Mononuclear cell (primary cell): ENCODE data around the gene IGFN1. TPM values are rescaled to one million over a fixed set of nuclear protein-coding genes. Genes with fewer than 3 reads are reported as not detected.
"Not testable (repeated sequence)": the region's sequence is repeated elsewhere in the genome, so short reads cannot be mapped to it uniquely, and the experiment has no call there.

Source experiments
- H3K27me3 ChIP-seq: 2 replicates; pipeline ENCODE4 v1.6.0; 2011; ENCODE audit warnings: low read length, control low read depth; ENCODE audit not compliant: insufficient read depth
- H3K4me1 ChIP-seq: 2 replicates; pipeline ENCODE4 v1.5.1; 2011; ENCODE audit warnings: mild to moderate bottlenecking, low read length, control low read depth; ENCODE audit not compliant: insufficient read depth
- H3K4me3 ChIP-seq: 2 replicates; pipeline ENCODE4 v1.5.1; 2011; ENCODE audit warnings: mild to moderate bottlenecking, low read length, moderate library complexity
- H3K9me3 ChIP-seq: 2 replicates; pipeline ENCODE4 v1.5.1; 2011; ENCODE audit warnings: low read depth, mild to moderate bottlenecking, control low read depth, low read length
- total RNA-seq: library from RNA; depleted of rRNA; stranded (reverse); fragments of >200 nt; gene quantifications from one replicate; pipeline ENCODE4 v1.2.3, GENCODE V29; 2012

IGFN1 gene
- total RNA-seq, 1 donor, result under 0.01 TPM

DNA sequence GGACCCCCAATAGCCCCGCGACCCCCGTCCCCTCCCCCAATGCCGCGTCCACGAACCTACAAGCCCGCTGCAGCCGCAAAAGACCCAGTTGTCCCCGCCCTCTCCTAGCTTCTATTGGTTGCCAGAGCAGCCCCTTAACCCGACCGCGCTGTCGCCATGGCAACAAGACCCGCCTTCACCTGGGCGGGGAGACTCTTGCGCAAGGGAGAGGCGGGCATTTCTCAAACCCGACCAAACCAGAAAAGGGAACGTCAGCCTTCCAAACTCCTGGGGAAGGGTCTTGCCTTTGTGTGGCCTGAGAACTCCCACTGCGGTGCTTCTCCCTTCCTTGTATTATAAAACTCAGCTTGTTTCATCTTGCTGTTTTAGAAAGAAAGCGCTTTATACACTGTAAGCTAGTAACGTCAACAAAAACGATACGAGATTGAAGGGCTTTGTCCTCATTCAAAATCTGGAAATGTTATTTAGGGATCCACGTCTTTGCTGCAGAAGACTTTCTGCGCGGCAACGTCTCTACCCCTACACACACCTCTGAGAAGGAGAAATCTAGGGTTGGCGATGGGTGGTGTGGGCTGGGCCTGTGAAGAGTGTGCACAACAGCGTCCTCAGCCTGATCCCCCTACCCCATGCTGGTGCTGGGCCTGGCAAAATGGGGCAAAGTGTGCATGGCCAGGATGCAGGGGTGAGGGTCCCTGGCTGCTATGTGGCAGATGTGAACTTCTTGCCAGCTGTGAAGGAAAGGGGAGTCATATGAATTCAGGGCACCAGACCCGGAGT lies 36.0 kb upstream of the IGFN1 start, which contains the start of gene TMEM9:
Gene TMEM9 (minus strand): TSS at position 86 of the 777 bp plus-strand sequence. CDS start 551 bp downstream, outside the sequence.
- Histone ChIP-seq H3K27me3 (no peaks in the 10 kb centered on the region), H3K9me3 (no peaks in the 10 kb centered on the region), H3K4me3 (peak within 1 kb of the TSS; percentile 56), H3K4me1 (peaks cover 7% of the 10 kb centered on the region)

DNA sequence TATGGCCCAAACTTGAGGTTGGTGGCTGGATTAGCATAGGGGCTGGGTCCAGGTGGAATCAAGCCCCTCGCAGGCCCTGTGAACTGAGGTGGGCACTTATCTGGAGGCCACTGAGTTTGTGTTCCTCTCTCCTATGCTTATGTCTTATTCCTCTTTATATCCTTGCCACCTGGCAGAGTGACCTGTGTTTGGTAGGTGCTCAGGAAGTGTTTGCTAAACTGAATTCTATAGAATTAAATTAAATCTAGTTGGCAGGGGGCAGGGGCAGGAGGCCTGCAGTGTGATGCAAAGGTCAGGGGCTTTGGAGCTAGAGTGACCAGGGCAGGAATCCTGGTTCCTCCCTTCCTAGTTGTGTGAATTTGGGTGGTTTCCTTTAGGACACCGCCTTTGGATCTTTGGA lies 35.3 kb upstream of the IGFN1 start:
- Histone ChIP-seq H3K4me1 (peaks cover 7% of the 10 kb centered on the region), H3K9me3 (no peaks in the 10 kb centered on the region), H3K27me3 (no peaks in the 10 kb centered on the region), H3K4me3 (no peak overlapping the region)

DNA sequence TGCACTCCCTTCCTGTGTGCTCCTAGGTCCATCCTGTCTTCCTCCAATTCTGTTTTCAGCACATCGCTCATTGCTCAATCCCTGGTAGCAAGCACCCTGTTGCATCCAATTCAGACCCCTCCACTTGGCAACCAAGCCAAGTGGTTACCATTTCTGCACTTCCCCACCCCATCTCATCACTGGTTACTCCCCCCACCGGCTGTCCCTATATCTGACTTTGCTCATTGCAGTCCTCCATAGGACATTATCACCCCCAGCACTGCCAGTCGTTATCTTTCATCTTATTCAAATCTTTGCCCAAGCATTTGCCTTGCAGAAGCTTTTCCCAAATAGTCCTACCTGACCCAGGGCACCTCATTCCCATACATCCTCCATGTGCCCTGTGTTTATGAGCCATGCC lies 34.3 kb upstream of the IGFN1 start:
- H3K4me1 ChIP-seq, result peaks cover 7% of the 10 kb centered on the region
- H3K4me3 ChIP-seq, result no peak overlapping the region
- H3K27me3 ChIP-seq, result no peaks in the 10 kb centered on the region
- no peaks in the 10 kb centered on the region for H3K9me3 ChIP-seq

DNA sequence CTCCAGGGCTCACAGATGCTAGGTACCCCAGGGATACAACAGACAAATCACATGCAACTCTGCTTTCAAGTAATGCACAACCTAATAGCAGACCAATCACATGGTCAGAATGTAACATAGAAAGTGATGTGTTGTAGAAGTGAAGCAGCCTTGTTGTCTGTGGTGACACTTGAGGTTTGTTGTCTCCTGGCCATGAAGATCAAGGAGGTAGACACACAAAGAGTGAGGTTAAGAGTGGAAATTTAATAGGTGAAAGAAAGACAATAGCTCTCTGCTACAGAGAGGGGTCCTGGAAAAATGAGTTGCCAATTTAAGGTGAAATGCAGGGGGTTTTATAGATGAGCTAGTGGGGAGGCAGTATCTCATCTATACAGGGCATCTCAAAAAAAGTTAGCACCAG lies 33.8 kb upstream of the IGFN1 start:
- H3K9me3 ChIP-seq, result no peaks in the 10 kb centered on the region
- H3K4me3 ChIP-seq, result no peak overlapping the region
- H3K27me3 ChIP-seq, result no peaks in the 10 kb centered on the region

DNA sequence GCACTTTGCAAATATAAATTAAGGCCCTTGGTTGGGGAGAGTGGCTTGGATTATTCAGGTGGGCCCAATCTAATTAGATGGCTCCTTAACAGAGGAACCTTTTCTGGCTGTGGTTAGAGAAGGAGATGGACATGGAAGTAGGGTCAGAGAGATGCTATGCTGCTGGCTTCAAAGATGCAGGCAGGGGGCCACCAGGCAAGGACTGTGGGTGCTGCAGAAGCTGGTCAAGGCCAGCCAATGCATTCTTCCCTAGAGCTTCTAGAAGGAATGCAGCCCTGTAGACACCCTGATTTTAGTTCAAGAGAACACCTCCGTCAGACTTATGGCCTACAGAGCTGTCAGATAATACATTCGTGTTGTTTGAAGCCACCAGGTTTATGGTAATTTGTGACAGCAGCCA lies 32.7 kb upstream of the IGFN1 start:
- Histone ChIP-seq H3K4me1 (peaks cover 7% of the 10 kb centered on the region), H3K27me3 (no peaks in the 10 kb centered on the region), H3K4me3 (no peak overlapping the region), H3K9me3 (no peaks in the 10 kb centered on the region)

More for the DNA sequence above, 33.8 kb upstream of the IGFN1 start:
- peaks cover 7% of the 10 kb centered on the region for H3K4me1 ChIP-seq

DNA sequence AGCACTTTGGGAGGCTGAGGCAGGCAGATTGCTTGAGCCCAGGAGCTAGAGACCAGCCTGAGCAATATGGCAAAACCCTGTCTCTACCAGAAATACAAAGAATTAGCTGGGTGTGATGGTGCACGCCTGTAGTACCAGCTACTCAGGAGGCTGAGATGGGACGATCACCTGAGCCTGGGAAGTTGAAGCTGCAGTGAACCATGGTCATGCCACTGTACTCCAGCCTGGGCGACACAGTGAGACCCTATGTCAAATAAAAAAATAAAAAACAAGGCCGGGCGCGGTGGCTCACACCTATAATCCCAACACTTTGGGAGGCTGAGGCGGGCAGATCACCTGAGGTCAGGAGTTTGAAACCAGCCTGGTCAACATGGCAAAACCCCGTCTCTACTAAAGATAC lies 27.6 kb upstream of the IGFN1 start:
- not testable (repeated sequence) for H3K4me1 ChIP-seq, H3K27me3 ChIP-seq, H3K9me3 ChIP-seq, H3K4me3 ChIP-seq

DNA sequence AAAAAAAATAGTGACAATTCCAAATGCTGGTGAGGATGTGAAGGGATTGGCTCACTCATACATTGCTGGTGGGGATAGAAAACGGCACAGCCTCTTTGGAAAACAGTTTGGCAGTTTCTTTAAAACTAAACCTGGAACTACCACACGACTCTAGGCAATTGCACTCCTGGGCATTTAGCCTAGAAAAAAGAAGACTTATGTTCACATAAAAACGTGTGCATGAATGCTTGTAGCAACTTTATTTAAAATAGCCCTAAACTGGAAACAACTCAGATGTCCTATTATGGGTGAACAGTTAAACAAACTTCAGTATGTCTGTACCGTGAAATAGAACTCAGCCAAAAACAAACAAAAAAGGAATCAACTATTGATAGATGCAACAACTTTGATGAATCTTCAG lies 26.9 kb upstream of the IGFN1 start:
- H3K9me3 ChIP-seq, result no peaks in the 10 kb centered on the region
- H3K4me3 ChIP-seq, result no peak overlapping the region
- no peaks in the 10 kb centered on the region for H3K27me3 ChIP-seq
- no peaks in the 10 kb centered on the region for H3K4me1 ChIP-seq

DNA sequence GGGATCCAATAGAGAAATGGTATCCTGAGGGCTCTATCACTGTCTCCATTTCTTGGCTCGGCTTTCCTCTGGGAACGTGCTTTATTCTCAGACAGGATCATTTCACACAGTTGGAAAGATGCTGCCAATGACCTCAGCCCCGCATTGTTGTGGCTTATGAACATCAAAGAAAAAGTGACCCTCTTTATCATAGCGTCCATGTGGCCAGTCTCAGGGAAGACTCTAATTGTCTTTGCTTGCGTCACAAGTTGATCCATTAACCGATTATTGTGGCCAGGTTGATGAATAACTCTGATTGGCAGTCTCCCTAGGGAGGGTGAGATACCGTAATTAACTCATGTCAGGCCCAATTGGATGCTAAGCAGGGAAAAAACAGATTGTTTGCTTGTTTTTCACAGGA lies 26.0 kb upstream of the IGFN1 start:
- Histone ChIP-seq H3K9me3 (no peaks in the 10 kb centered on the region), H3K4me1 (no peaks in the 10 kb centered on the region), H3K4me3 (no peak overlapping the region), H3K27me3 (no peaks in the 10 kb centered on the region)

DNA sequence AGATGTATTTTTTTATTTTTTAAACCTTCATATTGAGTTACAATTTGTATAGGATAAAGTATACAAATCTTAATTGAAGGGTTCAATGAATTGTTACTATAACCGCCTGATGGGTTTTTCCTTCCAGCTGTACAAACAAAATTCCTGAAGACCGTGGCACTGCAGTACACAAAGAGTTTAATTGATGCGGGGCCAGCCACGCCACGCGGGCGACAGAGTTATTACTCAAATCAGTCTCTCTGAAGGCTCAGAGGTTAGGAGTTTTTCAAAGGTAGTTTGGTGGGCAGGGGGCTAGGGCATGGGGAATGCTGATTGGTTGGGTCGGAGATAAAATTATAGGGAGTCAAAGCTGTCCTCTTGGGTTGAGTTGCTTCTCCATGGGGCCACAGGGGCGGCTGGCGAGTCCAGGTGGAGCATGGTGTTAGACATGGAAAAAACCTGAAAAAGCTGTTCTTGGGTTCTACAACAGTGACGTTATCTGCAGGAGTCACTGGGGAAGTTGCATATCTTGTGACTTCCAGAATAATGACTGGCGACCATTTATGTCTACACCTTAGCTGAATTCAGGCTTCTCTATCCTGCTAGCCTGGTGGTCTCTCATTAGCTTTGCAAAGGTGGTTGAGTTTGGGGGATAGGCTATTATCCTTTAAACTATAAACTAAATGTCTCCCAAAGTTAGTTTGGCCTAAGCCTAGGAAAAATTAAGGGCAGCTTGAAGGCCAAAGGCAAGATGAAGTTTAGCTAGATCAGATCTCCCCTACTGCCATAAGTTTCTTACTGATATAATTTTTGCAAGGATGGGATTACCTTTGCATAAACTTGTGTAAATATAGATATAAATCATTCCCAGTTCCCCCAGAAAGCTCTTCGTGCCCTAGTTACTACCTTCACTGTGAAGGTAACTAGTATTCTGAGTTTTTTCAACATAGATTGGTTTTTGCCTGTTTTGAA lies 23.3 kb upstream of the IGFN1 start:
- H3K27me3 ChIP-seq, result peaks cover 3% of the 10 kb centered on the region
- H3K9me3 ChIP-seq, result no peaks in the 10 kb centered on the region

DNA sequence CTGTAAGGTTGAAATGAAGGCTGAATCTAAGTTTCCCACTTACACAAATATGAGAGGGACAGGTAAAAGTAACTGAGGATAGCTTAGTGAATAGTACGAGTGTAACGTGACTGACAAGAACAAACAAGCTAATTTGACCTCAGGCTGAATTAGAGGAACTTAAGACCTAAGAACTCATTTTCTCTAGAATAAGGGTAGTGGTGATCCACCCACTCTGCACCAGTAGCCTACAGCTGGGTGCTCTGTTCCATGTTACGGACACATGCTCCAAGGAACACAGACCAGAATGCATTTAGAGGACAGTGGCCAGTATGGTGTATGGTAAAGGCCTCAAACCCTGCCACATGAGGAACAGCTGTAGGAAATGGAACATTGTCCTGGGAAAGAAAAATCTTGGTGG lies 21.4 kb upstream of the IGFN1 start:
- Histone ChIP-seq H3K27me3 (peaks cover 3% of the 10 kb centered on the region), H3K9me3 (no peaks in the 10 kb centered on the region), H3K4me1 (peaks cover 15% of the 10 kb centered on the region), H3K4me3 (no peak overlapping the region)

More for the DNA sequence above, 23.3 kb upstream of the IGFN1 start:
- Histone ChIP-seq H3K4me3 (no peak overlapping the region), H3K4me1 (peaks cover 15% of the 10 kb centered on the region)

DNA sequence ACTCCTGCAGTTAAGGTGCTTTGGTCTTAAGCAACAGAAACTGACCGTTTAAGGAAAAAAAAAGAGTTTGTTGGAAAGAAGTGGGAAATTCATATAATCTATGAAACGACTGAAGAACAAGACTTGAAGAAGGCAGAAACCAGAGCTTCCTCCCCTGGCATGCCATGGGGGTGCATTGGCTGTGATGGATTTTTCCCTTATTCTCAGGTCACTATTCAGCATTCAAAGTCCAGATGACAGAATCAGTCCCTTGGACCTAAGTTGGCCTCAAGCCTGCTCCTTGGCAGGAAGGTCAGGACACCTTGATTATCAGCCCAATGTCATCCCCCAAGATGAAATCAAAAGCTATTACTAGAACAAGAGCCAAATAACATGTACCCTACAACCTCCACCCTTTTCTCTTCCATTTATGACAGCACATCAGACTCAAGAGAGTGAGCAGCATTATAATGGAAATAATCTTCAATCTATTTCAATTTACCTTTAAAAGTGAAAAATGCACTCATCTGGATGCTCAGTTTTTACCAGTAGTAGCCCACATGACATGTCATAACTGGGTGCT lies 20.6 kb upstream of the IGFN1 start:
- Histone ChIP-seq H3K4me3 (no peak overlapping the region), H3K9me3 (no peaks in the 10 kb centered on the region), H3K27me3 (peaks cover 3% of the 10 kb centered on the region), H3K4me1 (peaks cover 15% of the 10 kb centered on the region)

DNA sequence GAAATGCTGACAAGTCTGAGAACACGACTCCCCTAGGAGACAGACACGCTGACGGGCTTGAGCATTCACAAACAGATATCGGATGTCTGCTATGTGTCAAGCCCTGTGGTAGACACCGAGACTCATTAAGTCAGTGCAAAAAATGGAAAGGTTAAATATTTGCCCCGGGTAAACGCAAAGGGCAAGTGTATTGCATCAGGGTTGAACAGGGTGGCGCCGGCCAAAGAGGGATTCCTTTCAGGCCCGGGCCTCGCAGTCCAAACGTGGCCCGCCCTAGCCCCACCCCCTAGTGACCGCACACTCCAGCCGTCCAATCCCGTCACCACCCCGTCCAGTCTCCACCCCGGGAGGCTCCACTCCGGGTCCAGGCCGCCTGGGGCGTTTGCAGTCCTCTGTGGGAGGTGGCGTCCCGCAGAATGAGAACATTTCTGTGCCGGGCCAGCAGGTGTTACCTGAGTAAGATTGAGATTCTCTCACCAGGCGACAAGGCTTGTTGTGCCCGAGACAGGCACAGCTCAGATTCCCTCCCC lies 20.0 kb upstream of the IGFN1 start:
- Histone ChIP-seq H3K27me3 (peaks cover 3% of the 10 kb centered on the region), H3K4me3 (peak overlapping the region; percentile 45), H3K4me1 (peaks cover 15% of the 10 kb centered on the region), H3K9me3 (no peaks in the 10 kb centered on the region)

DNA sequence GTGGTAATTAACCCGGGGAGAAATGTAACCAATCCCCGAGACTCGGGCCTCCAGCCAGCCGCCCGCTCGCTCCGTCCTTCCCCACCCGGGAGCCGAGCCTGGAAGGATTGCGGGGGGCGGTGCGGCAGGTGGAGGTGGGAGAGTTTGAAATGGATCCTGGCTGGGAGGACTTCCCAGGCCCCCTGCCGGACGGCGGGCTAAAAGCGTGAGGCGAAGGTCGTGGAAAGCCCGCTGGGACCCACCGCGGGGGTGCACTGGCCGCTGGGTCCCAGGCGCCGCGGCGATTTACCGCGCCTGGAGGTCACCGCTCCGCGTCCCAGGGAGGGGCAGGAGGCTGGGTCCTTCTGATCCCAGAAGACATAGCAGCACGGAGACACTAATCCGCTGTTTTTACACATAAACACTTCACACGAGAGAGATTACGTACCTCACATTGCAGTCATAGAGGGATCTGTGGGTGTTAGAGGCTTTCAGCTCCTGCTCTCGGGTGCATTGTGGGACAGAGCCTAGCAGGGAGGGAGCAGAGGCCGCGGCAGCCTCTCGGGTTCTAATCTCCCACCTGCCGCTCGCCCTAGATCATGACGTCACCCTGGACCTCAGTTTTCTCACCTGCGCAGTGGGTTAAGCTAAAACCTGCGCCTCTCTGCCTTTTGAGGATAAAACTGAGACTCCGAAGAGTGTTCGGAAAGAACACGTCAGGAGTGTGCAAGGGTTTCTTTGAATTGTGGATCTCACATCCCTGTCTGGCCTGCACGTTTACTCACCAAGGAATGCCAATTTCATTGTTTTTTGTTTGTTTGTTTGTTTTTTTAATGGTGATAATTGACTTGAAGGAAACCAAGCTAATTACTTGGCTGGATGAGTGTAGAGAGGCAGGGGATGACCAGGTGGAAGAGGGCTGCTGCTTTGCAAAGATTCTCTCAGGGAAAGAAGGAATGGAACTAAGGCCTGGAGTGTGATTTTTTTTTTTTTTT lies 19.3 kb upstream of the IGFN1 start:
- Histone ChIP-seq H3K27me3 (peaks cover 3% of the 10 kb centered on the region), H3K4me1 (peaks cover 15% of the 10 kb centered on the region), H3K9me3 (no peaks in the 10 kb centered on the region), H3K4me3 (peak overlapping the region; percentile 45)

DNA sequence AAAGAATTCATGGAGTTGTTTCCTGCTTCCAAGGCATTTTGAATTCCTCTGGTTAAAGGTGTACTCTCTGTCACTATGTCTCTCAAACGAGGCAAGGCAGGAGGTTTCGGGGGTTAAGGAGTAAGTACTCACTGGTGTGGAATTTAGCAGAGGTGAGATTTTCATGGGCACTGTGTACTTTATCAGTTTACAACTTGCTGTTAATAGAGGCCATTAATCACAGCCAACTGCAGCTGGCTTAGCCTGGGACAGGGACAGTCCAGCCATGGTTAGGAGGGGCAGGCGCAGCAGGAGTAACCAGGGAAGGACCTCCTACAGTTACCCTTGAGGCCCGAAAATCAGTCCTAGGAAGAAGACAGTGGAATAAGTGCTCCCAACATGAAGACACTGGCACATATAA lies 18.3 kb upstream of the IGFN1 start:
- H3K4me3 ChIP-seq, result no peak overlapping the region
- H3K4me1 ChIP-seq, result peaks cover 15% of the 10 kb centered on the region
- no peaks in the 10 kb centered on the region for H3K9me3 ChIP-seq
- H3K27me3 ChIP-seq, result peaks cover 3% of the 10 kb centered on the region
